ACC112 (cell line): Measurements from ENCODE around the gene SIM2.

Experiments
- H2AFZ ChIP-seq: fragments of 200-600 bp; sonication (generic); one replicate; pipeline ENCODE4 v1.6.0; 2017; ENCODE audit warnings: antibody characterized with exemption, low read length; ENCODE audit not compliant: unreplicated experiment
- H3K27ac ChIP-seq: fragments of 200-600 bp; sonication (generic); 2 replicates; pipeline ENCODE4 v1.5.1; 2014; ENCODE audit warnings: low read depth, mild to moderate bottlenecking, antibody characterized with exemption, low read length, moderate library complexity
- H3K27me3 ChIP-seq: fragments of 200-600 bp; sonication (generic); 2 replicates; pipeline ENCODE4 v1.6.1; 2014; ENCODE audit warnings: mild to moderate bottlenecking, antibody characterized with exemption, low read length, moderate library complexity, mixed read lengths; ENCODE audit not compliant: insufficient read depth
- H3K36me3 ChIP-seq: fragments of 200-600 bp; sonication (generic); 2 replicates; pipeline ENCODE4 v1.6.1; 2016; ENCODE audit warnings: mild to moderate bottlenecking, antibody characterized with exemption, low read length, moderate library complexity, mixed read lengths; ENCODE audit not compliant: insufficient read depth
- H3K4me1 ChIP-seq: fragments of 200-600 bp; sonication (generic); one replicate; pipeline ENCODE4 v1.6.1; 2016; ENCODE audit warnings: low read length, mixed read lengths; ENCODE audit not compliant: insufficient read depth, unreplicated experiment, control insufficient read depth
- H3K4me3 ChIP-seq: fragments of 200-600 bp; sonication (generic); 2 replicates; pipeline ENCODE4 v1.5.1; 2014; ENCODE audit warnings: mild to moderate bottlenecking, low read depth, low read length
- H3K79me2 ChIP-seq: fragments of 200-600 bp; sonication (generic); one replicate; pipeline ENCODE4 v1.6.0; 2016; ENCODE audit warnings: low read length; ENCODE audit not compliant: control insufficient read depth, unreplicated experiment, insufficient read depth

SIM2 gene

DNA sequence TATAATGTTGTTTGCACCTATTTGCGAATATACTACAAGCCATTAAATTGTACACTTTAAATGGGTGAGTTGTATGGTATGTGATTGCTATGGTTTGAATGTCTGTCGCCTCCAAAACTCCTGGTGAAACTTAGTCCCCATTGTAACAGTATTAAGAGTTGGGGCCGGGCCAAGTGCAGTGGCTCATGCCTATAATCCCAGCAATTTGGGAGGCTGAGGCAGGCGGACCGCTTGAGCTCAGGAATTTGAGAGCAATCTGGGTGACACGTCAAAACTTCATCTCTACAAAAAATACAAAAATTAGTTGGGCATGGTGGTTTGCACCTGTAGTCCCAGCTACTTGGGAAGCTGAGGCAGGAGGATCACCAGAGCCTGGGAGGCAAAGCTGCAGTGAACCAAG lies 12.0 kb upstream of the SIM2 start:
- H3K27ac ChIP-seq, result no peak overlapping the region
- H3K36me3 ChIP-seq, result no peaks in the 10 kb centered on the region
- peaks cover 96% of the 10 kb centered on the region for H3K27me3 ChIP-seq

GRCh38 chr21:36688324-36688723 lies 10.6 kb upstream of the SIM2 start:
- Histone ChIP-seq H3K27me3 (peaks cover 98% of the 10 kb centered on the region), H2AFZ (no peak overlapping the region)

More for the DNA sequence above, 12.0 kb upstream of the SIM2 start:
- no peaks in the 10 kb centered on the region for H3K79me2 ChIP-seq
- H3K4me1 ChIP-seq, result no peaks in the 10 kb centered on the region
- H2AFZ ChIP-seq, result no peak overlapping the region
- H3K4me3 ChIP-seq, result no peak overlapping the region

DNA sequence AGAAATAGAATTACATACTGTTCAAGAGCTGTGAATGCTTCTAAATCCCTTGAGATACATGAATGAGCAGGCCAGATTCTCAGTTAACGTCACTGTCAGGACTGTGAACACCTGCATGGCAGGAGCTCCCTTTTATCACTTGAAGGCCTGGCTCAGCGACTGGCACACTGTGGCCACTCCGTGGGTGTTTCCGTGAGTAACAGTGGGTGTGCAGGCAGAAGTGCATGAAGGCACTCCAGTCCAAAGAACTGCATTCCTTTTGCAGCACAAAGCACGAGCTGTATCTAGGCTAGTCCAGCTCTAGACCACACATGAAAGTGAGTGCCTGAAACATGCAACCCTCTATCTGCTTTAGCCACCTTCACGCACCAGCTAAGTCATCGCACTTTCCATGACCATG lies 9.6 kb upstream of the SIM2 start:
- Histone ChIP-seq H3K4me3 (no peak overlapping the region), H3K27me3 (peaks cover 98% of the 10 kb centered on the region), H3K4me1 (no peaks in the 10 kb centered on the region), H2AFZ (no peak overlapping the region), H3K79me2 (no peaks in the 10 kb centered on the region), H3K27ac (no peak overlapping the region), H3K36me3 (no peaks in the 10 kb centered on the region)

More at GRCh38 chr21:36688324-36688723, 10.6 kb upstream of the SIM2 start:
- Histone ChIP-seq H3K4me1 (no peaks in the 10 kb centered on the region), H3K4me3 (no peak overlapping the region), H3K36me3 (no peaks in the 10 kb centered on the region), H3K27ac (no peak overlapping the region), H3K79me2 (no peaks in the 10 kb centered on the region)

DNA sequence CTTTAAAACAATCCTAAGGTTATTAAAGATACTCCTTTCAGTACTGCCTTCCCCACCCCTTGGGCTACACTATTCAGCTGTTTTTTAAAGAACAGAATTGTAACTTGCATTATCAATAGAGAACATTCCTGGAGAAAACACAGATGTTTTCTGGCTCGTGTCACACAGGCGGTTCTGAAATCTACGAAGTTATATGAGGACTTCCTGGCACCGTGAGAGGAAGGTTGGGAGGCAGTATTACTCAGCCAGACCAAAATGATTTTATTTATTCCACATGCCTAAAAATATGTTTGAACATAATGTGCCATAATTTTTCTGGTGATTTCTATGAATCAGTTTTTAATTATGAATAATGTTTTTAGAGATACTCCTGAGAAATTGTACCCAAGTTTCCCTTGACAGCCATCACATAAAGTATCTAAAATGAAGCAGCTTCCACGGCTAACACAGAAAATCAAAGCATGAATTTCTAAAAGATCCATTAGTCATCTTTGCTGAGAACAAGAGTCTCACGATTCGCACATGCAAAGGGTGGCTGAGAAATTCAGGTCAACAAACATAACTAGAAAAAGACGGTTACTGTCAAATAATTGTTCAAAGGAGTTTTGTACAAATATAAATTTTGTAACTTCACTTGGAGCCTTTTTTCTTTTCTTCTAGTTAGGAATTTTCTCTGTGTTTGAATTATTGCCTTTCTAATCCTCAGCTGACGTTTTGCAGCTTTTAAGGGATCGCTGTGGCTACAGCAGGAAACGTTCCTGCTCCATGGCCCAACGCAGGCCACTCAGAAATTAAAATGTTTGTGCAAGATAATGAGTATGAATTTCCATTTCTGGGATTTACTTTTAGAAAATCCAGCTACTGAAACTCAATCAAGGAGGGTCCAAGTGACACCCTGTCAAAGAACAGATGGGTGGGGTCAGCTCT lies 8.0 kb upstream of the SIM2 start:
- Histone ChIP-seq H3K36me3 (no peaks in the 10 kb centered on the region), H3K4me1 (no peaks in the 10 kb centered on the region), H3K4me3 (no peak overlapping the region), H3K79me2 (no peaks in the 10 kb centered on the region), H3K27ac (no peak overlapping the region), H3K27me3 (peaks cover 98% of the 10 kb centered on the region), H2AFZ (no peak overlapping the region)

GRCh38 chr21:36691555-36692041 lies 7.3 kb upstream of the SIM2 start:
- Histone ChIP-seq H3K4me3 (no peak overlapping the region), H3K27me3 (peaks cover 99% of the 10 kb centered on the region), H3K79me2 (no peaks in the 10 kb centered on the region), H3K36me3 (no peaks in the 10 kb centered on the region), H3K4me1 (no peaks in the 10 kb centered on the region), H2AFZ (no peak overlapping the region), H3K27ac (no peak overlapping the region)

GRCh38 chr21:36692114-36692834 lies 6.6 kb upstream of the SIM2 start:
- Histone ChIP-seq H3K79me2 (no peaks in the 10 kb centered on the region), H3K36me3 (no peaks in the 10 kb centered on the region), H3K4me1 (no peaks in the 10 kb centered on the region), H3K27ac (no peak overlapping the region), H2AFZ (no peak overlapping the region), H3K4me3 (no peak overlapping the region), H3K27me3 (peaks cover 99% of the 10 kb centered on the region)

- no peaks in the 10 kb centered on the region for H3K79me2 ChIP-seq
- no peak overlapping the region for H3K27ac ChIP-seq
- H3K4me1 ChIP-seq, result no peaks in the 10 kb centered on the region
- H2AFZ ChIP-seq, result no peak overlapping the region
- peaks cover 99% of the 10 kb centered on the region for H3K27me3 ChIP-seq
- H3K4me3 ChIP-seq, result no peak overlapping the region
- no peaks in the 10 kb centered on the region for H3K36me3 ChIP-seq
These were observed 6.0 kb upstream of the SIM2 start for GRCh38 chr21:36692835-36693488.

DNA sequence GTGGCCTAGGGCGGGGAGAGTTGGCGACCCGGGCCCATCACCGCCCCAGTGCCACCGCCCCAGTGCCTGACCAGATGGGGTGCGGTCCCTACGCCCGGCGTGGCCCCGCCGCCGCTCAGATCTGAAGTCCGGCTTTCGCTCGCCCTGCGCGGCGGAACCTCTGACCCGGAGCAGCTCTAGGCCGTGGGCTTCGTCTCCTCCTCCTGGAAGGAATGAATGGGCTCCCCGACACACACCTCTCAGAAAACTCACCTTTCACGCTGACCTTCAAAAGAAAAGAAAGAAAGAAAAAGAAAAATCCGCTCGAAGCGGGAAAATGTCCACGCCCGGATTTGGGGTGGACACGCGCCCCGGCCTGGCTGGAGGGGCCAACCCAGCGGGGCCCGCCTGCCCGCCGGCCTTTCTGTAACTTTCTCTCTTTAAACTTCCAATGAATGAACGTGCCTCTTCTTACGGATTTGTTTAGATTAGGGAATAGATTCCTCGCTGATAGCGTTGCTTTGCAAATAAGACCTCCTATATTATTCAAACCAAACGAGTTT lies 5.4 kb upstream of the SIM2 start:
- peaks cover 99% of the 10 kb centered on the region for H3K27me3 ChIP-seq
- no peak overlapping the region for H3K4me3 ChIP-seq
- no peaks in the 10 kb centered on the region for H3K79me2 ChIP-seq
- no peaks in the 10 kb centered on the region for H3K36me3 ChIP-seq
- peaks cover 2% of the 10 kb centered on the region for H3K4me1 ChIP-seq
- no peak overlapping the region for H3K27ac ChIP-seq
- no peak overlapping the region for H2AFZ ChIP-seq

DNA sequence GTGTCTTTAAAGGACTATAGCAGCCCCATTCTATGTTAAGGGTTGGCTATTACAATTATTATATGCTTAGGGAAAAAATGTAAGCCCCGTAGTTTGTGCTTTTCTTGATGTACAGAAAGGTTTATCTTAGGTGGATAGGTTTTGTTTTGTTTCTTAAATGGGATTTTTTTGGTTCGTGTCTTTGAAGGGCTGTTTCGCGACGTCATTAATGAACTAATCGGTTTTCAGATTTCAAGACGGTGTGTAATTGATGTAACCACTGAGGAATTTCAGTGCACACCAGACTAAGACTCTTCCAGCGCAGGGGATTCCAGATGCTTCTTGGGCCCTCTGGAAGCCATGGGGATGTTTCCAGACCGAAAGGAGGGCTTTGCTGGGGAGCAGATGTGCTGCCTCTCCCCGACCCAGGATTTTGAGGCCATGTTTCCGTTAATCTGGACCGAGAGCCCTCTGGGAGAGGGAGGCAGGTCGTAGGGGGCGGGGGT lies 4.8 kb upstream of the SIM2 start:
- no peaks in the 10 kb centered on the region for H3K79me2 ChIP-seq
- H3K4me1 ChIP-seq, result peaks cover 3% of the 10 kb centered on the region
- H3K4me3 ChIP-seq, result no peak overlapping the region
- H2AFZ ChIP-seq, result no peak overlapping the region
- peaks cover 99% of the 10 kb centered on the region for H3K27me3 ChIP-seq
- H3K36me3 ChIP-seq, result no peaks in the 10 kb centered on the region
- H3K27ac ChIP-seq, result no peak overlapping the region

DNA sequence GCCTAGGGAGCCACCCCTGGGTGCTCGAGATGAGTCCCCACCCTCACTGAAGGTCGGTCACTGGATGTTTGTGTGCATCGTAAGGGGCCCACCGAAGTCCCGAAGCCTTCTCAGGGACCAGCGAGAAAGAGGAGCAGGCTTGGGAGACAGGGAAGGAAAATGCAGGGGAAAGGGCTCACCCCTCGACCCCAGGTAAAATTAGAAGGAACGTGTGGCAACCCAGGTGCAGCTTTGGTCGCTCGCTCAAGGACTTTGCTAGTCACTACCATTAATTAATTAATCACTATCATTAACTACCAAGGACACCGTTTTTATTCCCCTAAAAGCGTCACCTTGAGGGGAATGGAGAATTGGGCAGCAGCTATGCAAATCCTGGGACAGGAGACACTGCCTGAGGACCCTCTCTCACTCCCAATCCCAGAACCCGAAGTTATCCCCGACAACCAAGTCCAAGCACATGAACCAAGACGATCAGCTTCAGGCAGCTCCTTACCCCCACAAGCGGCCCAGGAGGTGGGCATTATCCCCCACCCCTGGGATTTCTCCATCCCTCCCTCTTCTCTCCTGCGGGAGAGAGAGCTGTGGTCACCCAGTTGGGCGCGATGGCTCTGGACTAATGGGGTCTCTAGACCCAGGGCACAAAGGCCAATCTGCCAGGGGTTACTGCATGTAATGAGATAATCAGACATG lies 4.2 kb upstream of the SIM2 start:
- Histone ChIP-seq H3K4me3 (no peak overlapping the region), H3K27ac (no peak overlapping the region), H3K27me3 (peaks cover 99% of the 10 kb centered on the region), H3K36me3 (no peaks in the 10 kb centered on the region), H2AFZ (no peak overlapping the region), H3K79me2 (no peaks in the 10 kb centered on the region), H3K4me1 (peaks cover 3% of the 10 kb centered on the region)
